Activated CD4-positive, alpha-beta T cell treated with anti-CD3 and anti-CD28 coated beads, Interleukin-2, amount 10 ng/mL, durations not matched to agents 7 days and 5 days (primary cell): Measurements from ENCODE around the gene CERCAM. TPM values are rescaled to one million over a fixed set of nuclear protein-coding genes. Genes with fewer than 3 reads are reported as not detected.

Experiments used
- CTCF ChIA-PET: fragments of 350-600 bp; sonication (Branson Sonifier 250); formaldehyde crosslinking; loops from one replicate; lab custom pipeline; 2021; ENCODE audit warnings: antibody characterized with exemption; lab: Charles Lee
- POLR2A ChIA-PET: fragments of 350-600 bp; sonication (Branson Sonifier 250); formaldehyde crosslinking; loops from one replicate; lab custom pipeline; 2021; ENCODE audit warnings: antibody characterized with exemption; lab: Charles Lee
- DNase-seq: peaks from one replicate; pipeline ENCODE4 v3.0.0-alpha.2; 2020
- H3K27ac Mint-ChIP-seq: one replicate; pipeline ENCODE4 v1.8.0; 2021; ENCODE audit warnings: mild to moderate bottlenecking, moderate library complexity, mixed read lengths
- H3K27me3 Mint-ChIP-seq: one replicate; pipeline ENCODE4 v1.8.0; 2021; ENCODE audit warnings: mixed read lengths
- H3K36me3 Mint-ChIP-seq: one replicate; pipeline ENCODE4 v1.8.0; 2021; ENCODE audit warnings: low read depth, mixed read lengths
- H3K4me1 Mint-ChIP-seq: one replicate; pipeline ENCODE4 v1.8.0; 2021; ENCODE audit warnings: mixed read lengths
- H3K4me3 Mint-ChIP-seq: one replicate; pipeline ENCODE4 v1.8.0; 2021; ENCODE audit warnings: mild to moderate bottlenecking, moderate library complexity, mixed read lengths
- H3K9me3 Mint-ChIP-seq: one replicate; pipeline ENCODE4 v1.8.0; 2021; ENCODE audit warnings: mixed read lengths
- total RNA-seq, 2 experiments: library from RNA; stranded (reverse); gene quantifications; one replicate each; pipeline ENCODE4 v1.2.3, GENCODE V29; 2021

The CERCAM gene
- total RNA-seq, 2 experiments from 2014 or later = 0.17 to 0.37 TPM

- Mint-ChIP-seq H3K27me3 (no peaks in the 10 kb centered on the region), H3K4me3 (no peak overlapping the region), H3K36me3 (peaks cover 12% of the 10 kb centered on the region), H3K9me3 (no peaks in the 10 kb centered on the region), H3K4me1 (no peaks in the 10 kb centered on the region), H3K27ac (no peak overlapping the region)
- POLR2A ChIA-PET = no interaction called here
- CTCF ChIA-PET = interaction anchor here (0.8 kb wide), 1 partner anchor 12 kb away, joined by 3 read pairs; no protein-coding TSS in a partner anchor
- DNase-seq = no peak
Observed at GRCh38 chr9:128385496-128386460, 34.9 kb upstream of the CERCAM start.

- Mint-ChIP-seq H3K4me3 (no peak overlapping the region), H3K4me1 (no peaks in the 10 kb centered on the region), H3K9me3 (no peaks in the 10 kb centered on the region), H3K27ac (no peak overlapping the region), H3K36me3 (peaks cover 14% of the 10 kb centered on the region), H3K27me3 (no peaks in the 10 kb centered on the region)
- POLR2A ChIA-PET = interaction anchor here (0.5 kb wide), 1 partner anchor 1403 kb away, joined by 3 read pairs; no protein-coding TSS in a partner anchor
- CTCF ChIA-PET = no interaction called here
- DNase-seq = no peak
Observed at GRCh38 chr9:128388150-128388549, 32.5 kb upstream of the CERCAM start.

- Mint-ChIP-seq H3K27me3 (no peaks in the 10 kb centered on the region), H3K4me1 (no peaks in the 10 kb centered on the region), H3K4me3 (no peak overlapping the region), H3K9me3 (no peaks in the 10 kb centered on the region), H3K27ac (no peak overlapping the region), H3K36me3 (peaks cover 14% of the 10 kb centered on the region)
- ChIA-PET POLR2A (no interaction called here), CTCF (interaction anchor here (1.1 kb wide), 1 partner anchor 9 kb away, joined by 3 read pairs; no protein-coding TSS in a partner anchor)
- no peak for DNase-seq
Observed at GRCh38 chr9:128389395-128390149, 31.1 kb upstream of the CERCAM start.

GRCh38 chr9:128390150-128390812, 30.4 kb upstream of the CERCAM start:
- H3K9me3 Mint-ChIP-seq = no peaks in the 10 kb centered on the region

GRCh38 chr9:128390813-128391711, 29.6 kb upstream of the CERCAM start:
- H3K27ac Mint-ChIP-seq = no peak overlapping the region
- ChIA-PET POLR2A (no interaction called here), CTCF (interaction anchor here (1.1 to 1.4 kb wide), 2 partner anchors 10 to 24 kb away, joined by 3 read pairs; no protein-coding TSS in a partner anchor)

More at GRCh38 chr9:128390150-128390812, 30.4 kb upstream of the CERCAM start:
- POLR2A ChIA-PET = no interaction called here
- Mint-ChIP-seq H3K27ac (no peak overlapping the region), H3K4me3 (no peak overlapping the region), H3K4me1 (no peaks in the 10 kb centered on the region), H3K36me3 (peaks cover 11% of the 10 kb centered on the region), H3K27me3 (no peaks in the 10 kb centered on the region)
- DNase-seq = no peak
- CTCF ChIA-PET = interaction anchor here (1.1 to 1.4 kb wide), 2 partner anchors 10 to 23 kb away, joined by 3 read pairs; no protein-coding TSS in a partner anchor

GRCh38 chr9:128391956-128392301, 28.7 kb upstream of the CERCAM start:
- peaks cover 10% of the 10 kb centered on the region for H3K36me3 Mint-ChIP-seq
- no peaks in the 10 kb centered on the region for H3K4me1 Mint-ChIP-seq
- ChIA-PET CTCF (no interaction called here), POLR2A (no interaction called here)
- no peaks in the 10 kb centered on the region for H3K9me3 Mint-ChIP-seq
- no peak overlapping the region for H3K27ac Mint-ChIP-seq
- H3K27me3 Mint-ChIP-seq = peaks cover 5% of the 10 kb centered on the region
- DNase-seq = no peak
- no peak overlapping the region for H3K4me3 Mint-ChIP-seq

More at GRCh38 chr9:128390813-128391711, 29.6 kb upstream of the CERCAM start:
- H3K4me3 Mint-ChIP-seq = no peak overlapping the region
- H3K27me3 Mint-ChIP-seq = no peaks in the 10 kb centered on the region
- DNase-seq = no peak
- peaks cover 10% of the 10 kb centered on the region for H3K36me3 Mint-ChIP-seq
- no peaks in the 10 kb centered on the region for H3K9me3 Mint-ChIP-seq
- H3K4me1 Mint-ChIP-seq = no peaks in the 10 kb centered on the region

GRCh38 chr9:128392302-128393144, 28.1 kb upstream of the CERCAM start:
- peaks cover 9% of the 10 kb centered on the region for H3K36me3 Mint-ChIP-seq
- DNase-seq = no peak
- no peak overlapping the region for H3K4me3 Mint-ChIP-seq
- no peaks in the 10 kb centered on the region for H3K9me3 Mint-ChIP-seq
- ChIA-PET CTCF (no interaction called here), POLR2A (no interaction called here)
- H3K27ac Mint-ChIP-seq = no peak overlapping the region
- no peaks in the 10 kb centered on the region for H3K4me1 Mint-ChIP-seq
- peaks cover 11% of the 10 kb centered on the region for H3K27me3 Mint-ChIP-seq

GRCh38 chr9:128393145-128393775, 27.4 kb upstream of the CERCAM start:
- H3K36me3 Mint-ChIP-seq = peaks cover 6% of the 10 kb centered on the region
- CTCF ChIA-PET = interaction anchor here (0.6 kb wide), 1 partner anchor 201 kb away, joined by 4 read pairs; no protein-coding TSS in a partner anchor
- H3K9me3 Mint-ChIP-seq = no peaks in the 10 kb centered on the region
- H3K4me3 Mint-ChIP-seq = no peak overlapping the region
- DNase-seq = no peak
- no peak overlapping the region for H3K27ac Mint-ChIP-seq
- peaks cover 15% of the 10 kb centered on the region for H3K27me3 Mint-ChIP-seq
- POLR2A ChIA-PET = no interaction called here
- H3K4me1 Mint-ChIP-seq = no peaks in the 10 kb centered on the region

GRCh38 chr9:128393970-128394369, 26.7 kb upstream of the CERCAM start:
- Mint-ChIP-seq H3K4me1 (no peaks in the 10 kb centered on the region), H3K36me3 (peaks cover 4% of the 10 kb centered on the region), H3K27ac (no peak overlapping the region), H3K27me3 (peaks cover 15% of the 10 kb centered on the region), H3K9me3 (no peaks in the 10 kb centered on the region), H3K4me3 (no peak overlapping the region)
- DNase-seq = no peak
- ChIA-PET CTCF (interaction anchor here (0.6 kb wide), 1 partner anchor 201 kb away, joined by 4 read pairs; no protein-coding TSS in a partner anchor), POLR2A (no interaction called here)

- Mint-ChIP-seq H3K4me3 (no peak overlapping the region), H3K9me3 (no peaks in the 10 kb centered on the region), H3K27ac (no peak overlapping the region), H3K36me3 (peaks cover 2% of the 10 kb centered on the region), H3K4me1 (no peaks in the 10 kb centered on the region), H3K27me3 (peaks cover 15% of the 10 kb centered on the region)
- CTCF ChIA-PET = interaction anchor here (1.2 kb wide), 1 partner anchor 25 kb away, joined by 3 read pairs; no protein-coding TSS in a partner anchor
- no peak for DNase-seq
- POLR2A ChIA-PET = no interaction called here
Observed at GRCh38 chr9:128394379-128395168, 26.1 kb upstream of the CERCAM start.
